OCI-LY3 (cell line): ENCODE measurements around the gene ANKS1A.

Source experiments
- EZH2phosphoT487 ChIP-seq: fragments of 200-600 bp; shearing (Covaris generic); IDR thresholded peaks from 2 replicates; pipeline ENCODE4 v1.6.1; 2018; ENCODE audit warnings: antibody characterized with exemption, mixed run types, low read depth
- TF ChIP-seq, protein P1 (sequence below): fragments of 200-600, 300-600 bp; sonication (generic); IDR thresholded peaks from 2 replicates; pipeline ENCODE4 v1.5.1; 2014; ENCODE audit warnings: antibody characterized with exemption, low read length, low read depth

DNA sequence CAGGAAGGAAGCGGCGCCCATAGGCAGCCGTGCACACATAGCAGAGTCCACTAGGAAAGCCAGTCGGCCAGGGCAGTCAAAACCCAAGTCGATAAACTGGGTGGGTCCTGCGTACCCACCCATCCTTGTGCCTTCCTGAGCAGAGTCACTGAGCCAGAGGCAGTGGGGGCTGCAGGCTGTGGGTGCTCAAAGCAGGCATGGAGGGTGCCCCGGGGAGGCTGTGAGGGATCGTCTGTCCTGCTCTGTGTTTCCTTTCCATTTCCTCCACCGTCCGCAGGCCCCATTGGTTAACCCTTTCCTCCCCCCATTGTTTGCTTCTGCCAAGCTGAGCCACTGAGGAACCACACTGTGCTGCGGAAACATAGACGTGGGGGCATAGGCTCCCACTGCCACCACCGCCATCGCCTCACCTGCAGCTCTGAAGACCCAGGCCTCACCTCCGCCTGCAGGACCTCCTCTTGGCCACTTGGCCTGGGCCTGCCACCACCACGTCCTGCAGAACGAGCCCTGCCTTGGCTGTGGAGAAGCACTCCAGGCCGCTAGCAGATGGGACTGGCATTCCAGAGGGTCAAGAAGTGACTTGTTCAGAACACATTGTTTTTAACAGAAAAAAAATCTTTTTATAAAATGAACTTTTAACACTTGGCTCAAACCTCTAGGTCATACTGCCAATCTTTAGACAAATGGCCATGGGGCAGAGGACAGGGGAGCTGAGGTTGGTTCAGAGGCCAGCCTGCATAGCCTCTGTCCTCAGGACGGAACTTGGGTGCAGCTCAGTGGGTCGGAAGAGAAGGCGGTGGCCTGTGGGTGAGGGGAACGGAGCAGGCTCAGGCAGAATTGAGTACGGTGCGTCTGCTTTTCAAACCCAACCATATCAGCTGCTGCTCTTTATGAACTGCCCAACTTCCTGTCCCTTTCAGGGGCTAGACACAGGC, 199.5 kb downstream of the ANKS1A start:
- TF ChIP-seq, protein P1, sequence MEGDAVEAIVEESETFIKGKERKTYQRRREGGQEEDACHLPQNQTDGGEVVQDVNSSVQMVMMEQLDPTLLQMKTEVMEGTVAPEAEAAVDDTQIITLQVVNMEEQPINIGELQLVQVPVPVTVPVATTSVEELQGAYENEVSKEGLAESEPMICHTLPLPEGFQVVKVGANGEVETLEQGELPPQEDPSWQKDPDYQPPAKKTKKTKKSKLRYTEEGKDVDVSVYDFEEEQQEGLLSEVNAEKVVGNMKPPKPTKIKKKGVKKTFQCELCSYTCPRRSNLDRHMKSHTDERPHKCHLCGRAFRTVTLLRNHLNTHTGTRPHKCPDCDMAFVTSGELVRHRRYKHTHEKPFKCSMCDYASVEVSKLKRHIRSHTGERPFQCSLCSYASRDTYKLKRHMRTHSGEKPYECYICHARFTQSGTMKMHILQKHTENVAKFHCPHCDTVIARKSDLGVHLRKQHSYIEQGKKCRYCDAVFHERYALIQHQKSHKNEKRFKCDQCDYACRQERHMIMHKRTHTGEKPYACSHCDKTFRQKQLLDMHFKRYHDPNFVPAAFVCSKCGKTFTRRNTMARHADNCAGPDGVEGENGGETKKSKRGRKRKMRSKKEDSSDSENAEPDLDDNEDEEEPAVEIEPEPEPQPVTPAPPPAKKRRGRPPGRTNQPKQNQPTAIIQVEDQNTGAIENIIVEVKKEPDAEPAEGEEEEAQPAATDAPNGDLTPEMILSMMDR = no peak
- no peak for TF ChIP-seq EZH2phosphoT487
